Heart left ventricle (tissue), 16 donors: ENCODE measurements around the gene MAST4. TPM values are rescaled to one million over a fixed set of nuclear protein-coding genes. Genes with fewer than 3 reads are reported as not detected.

Experiments used
- ATAC-seq, 4 donors: fragments of 200-7000 bp; cut with Tn5 transposase; one replicate each; pipeline ENCODE4 v1.9.1; 2020 to 2022; ENCODE audit warnings: moderate library complexity in 4 of 4, mild to moderate bottlenecking in 3 of 4, moderate number of reproducible peaks in 1 of 4
- DNase-seq, 5 donors: peaks; one replicate each; pipeline ENCODE4 v3.0.0-alpha.2; 2020
- H3K27ac ChIP-seq, 12 donors: fragments of 200-600 bp; sonication (generic) in 4 of 12; one replicate each; pipeline versions ENCODE4 v1.5.0 to v1.8.0; 2016 to 2022; ENCODE audit warnings: mild to moderate bottlenecking in 2 of 12
- H3K27me3 ChIP-seq, 9 donors: fragments of 200-600 bp; sonication (generic) in 2 of 9; one replicate each; pipeline versions ENCODE4 v1.5.1 to v1.8.0; 2016 to 2022; ENCODE audit warnings: mild to moderate bottlenecking in 3 of 9
- H3K36me3 ChIP-seq, 9 donors: fragments of 200-600 bp; sonication (generic) in 2 of 9; one replicate each; pipeline versions ENCODE4 v1.5.0 to v1.8.0; 2018 to 2022; ENCODE audit warnings: mild to moderate bottlenecking in 2 of 9
- H3K4me1 ChIP-seq, 12 donors: fragments of 200-600 bp; sonication (generic) in 4 of 12; one replicate each; pipeline versions ENCODE4 v1.5.0 to v1.8.0; 2016 to 2022; ENCODE audit warnings: mild to moderate bottlenecking in 3 of 12
- H3K4me3 ChIP-seq, 12 donors: fragments of 200-600 bp; sonication (generic) in 4 of 12; one replicate each; pipeline versions ENCODE4 v1.5.0 to v1.8.0; 2017 to 2022; ENCODE audit warnings: mild to moderate bottlenecking in 9 of 12, moderate library complexity in 4 of 12
- H3K9me3 ChIP-seq, 12 donors: fragments of 200-600 bp; sonication (generic) in 4 of 12; one replicate each; pipeline versions ENCODE4 v1.5.0 to v1.8.0; 2016 to 2022; ENCODE audit warnings: mild to moderate bottlenecking in 1 of 12
- CTCF ChIP-seq, 12 donors: fragments of 200-600 bp; sonication (generic) in 4 of 12; IDR thresholded peaks; one replicate each; pipeline versions ENCODE4 v1.5.0 to v1.8.0; 2018 to 2022; ENCODE audit warnings: antibody characterized with exemption in 12 of 12, mild to moderate bottlenecking in 5 of 12
- POLR2A ChIP-seq, 2 donors: fragments of 450-650 bp; IDR thresholded peaks; one replicate each; pipeline ENCODE4 v1.6.1; 2017; ENCODE audit warnings: antibody characterized with exemption in 2 of 2, mild to moderate bottlenecking in 2 of 2, moderate library complexity in 2 of 2
- WGBS, 4 donors: extraction: QIAGEN DNeasy Blood & Tissue Kit in 2 of 4; methylation state at CpG; one replicate each; pipeline versions ENCODE4 v1.1.5 to v1.1.7; 2013 to 2018; 5-methylcytosine and 5-hydroxymethylcytosine counted together
- intact Hi-C, 10 donors: fragments of 100-400 bp; cut with DNase I; formaldehyde crosslinking; loops; one replicate each; pipeline versions ENCODE4 v1.11.1 to v1.14.2; 2022
- polyA plus RNA-seq, 2 donors: library from polyadenylated mRNA; stranded (reverse); fragments of 200-250 nt; gene quantifications; one replicate each; pipeline ENCODE4 v1.2.3, GENCODE V29; 2013
- total RNA-seq, 9 donors: library from RNA; depleted of rRNA in 2 of 9; stranded (reverse); fragments of >200 nt in 2 of 9; fragmentation: NEBNext Ultra II Directional in 3 of 9; extraction: Animal tissue kit (Norgen Biotek cat#: 25700) in 3 of 9; gene quantifications; one replicate each; pipeline versions ENCODE4 v1.1.0 to v1.2.4, GENCODE V29; 2016 to 2023
- donor health status: ischemic (EF 13 %, LVEDD 7.1; RV severe dilation, severe dysfunction).
- donor health status: healthy with polysubstance abuse.
- donor health status: DM: no; HTN: yes; CAD: no.
- donor health status: DM: no; HTN: no; CAD: no.
- donor health status: ischemic (EF 25% LVEDD 6.9; RV normal size, moderate dysfunction).
- donor health status: ischemic (EF 25% LVEDD 5.7; RV mildly dilated, moderate dysfunction).
- donor health status: healthy.
- donor health status: DM: yes; HTN: yes; CAD: no.
- donor health status: ischemic (EF 35%, LVEDD 5.7; RV mildly dilated, moderate dysfunction).
- donor health status: nonischemic (EF 11% LVEDD 7.7; RV severe dilation, severe dysfunction).
- donor health status: DM: yes; HTN: yes; CAD: no.
- donor health status: PGD.
- donor health status: ischemic (EF 29% LVEDD 5.4; RV normal size, mild dysfunction).
- donor health status: nonischemic (EF 23%, LVEDD 6.1; RV moderate dilation, normal function).

Gene MAST4
- total and polyA plus RNA-seq, 11 donors: 26.8 to 96.2 (median 68.1) TPM

GRCh38 chr5:66722686-66723085, 126.5 kb downstream of the MAST4 start:
- DNase-seq (no peak), ATAC-seq (no peak)
- Histone ChIP-seq H3K9me3 (no peaks in the 10 kb centered on the region), H3K27ac (no peak overlapping the region), H3K27me3 (no peaks in the 10 kb centered on the region), H3K4me3 (no peak overlapping the region), H3K36me3 (no peaks in the 10 kb centered on the region), H3K4me1 (peaks cover 7 to 27% (median 13%) of the 10 kb centered on the region in 12 donors)
- intact Hi-C loops: no loop called here
- TF ChIP-seq CTCF (IDR thresholded peaks at IDR 0.05): no peak
- TF ChIP-seq POLR2A (IDR thresholded peaks at IDR 0.05): no peak
- 48 to 66% (median 57%) methylated on average over 4 of the region's 4 CpGs for WGBS, 4 donors

GRCh38 chr5:66724349-66725139, 128.4 kb downstream of the MAST4 start:
- Histone ChIP-seq H3K27me3 (no peaks in the 10 kb centered on the region), H3K27ac (no peak overlapping the region), H3K36me3 (no peaks in the 10 kb centered on the region), H3K4me1 (peaks cover 0 to 10% (median 0%) of the 10 kb centered on the region in 12 donors), H3K4me3 (no peak overlapping the region), H3K9me3 (no peaks in the 10 kb centered on the region)
- ATAC-seq (no peak), DNase-seq (no peak)
- intact Hi-C loops: no loop called here
- WGBS, 4 donors: 95 to 98% (median 97%) methylated on average over 2 of the region's 2 CpGs
- TF ChIP-seq CTCF (IDR thresholded peaks at IDR 0.05) (no peak), POLR2A (IDR thresholded peaks at IDR 0.05) (no peak)

GRCh38 chr5:66727630-66728029, 131.4 kb downstream of the MAST4 start:
- ATAC-seq: no peak
- DNase-seq: no peak
- H3K27me3 ChIP-seq: no peaks in the 10 kb centered on the region
- no peak for TF ChIP-seq POLR2A (IDR thresholded peaks at IDR 0.05)
- no peak for TF ChIP-seq CTCF (IDR thresholded peaks at IDR 0.05)
- intact Hi-C loops: no loop called here
- H3K36me3 ChIP-seq: no peaks in the 10 kb centered on the region
- H3K4me1 ChIP-seq: peaks cover 0 to 9% (median 0%) of the 10 kb centered on the region in 12 donors
- H3K9me3 ChIP-seq: no peaks in the 10 kb centered on the region
- no peak overlapping the region for H3K27ac ChIP-seq
- no peak overlapping the region for H3K4me3 ChIP-seq
- WGBS, 4 donors: 72 to 88% (median 82%) methylated on average over 2 of the region's 2 CpGs

GRCh38 chr5:66728049-66728448, 131.9 kb downstream of the MAST4 start:
- 89 to 100% (median 95%) methylated on average over 1 of the region's 1 CpG for WGBS, 4 donors
- no peak for TF ChIP-seq POLR2A (IDR thresholded peaks at IDR 0.05)
- no peak for TF ChIP-seq CTCF (IDR thresholded peaks at IDR 0.05)

More at GRCh38 chr5:66728049-66728448, 131.9 kb downstream of the MAST4 start:
- Histone ChIP-seq H3K4me3 (no peak overlapping the region), H3K27me3 (no peaks in the 10 kb centered on the region), H3K27ac (no peak overlapping the region), H3K36me3 (no peaks in the 10 kb centered on the region), H3K4me1 (peaks cover 0 to 5% (median 0%) of the 10 kb centered on the region in 12 donors), H3K9me3 (no peaks in the 10 kb centered on the region)
- DNase-seq (no peak), ATAC-seq (no peak)
- intact Hi-C loops: no loop called here
